Left ventricle myocardium superior (tissue), 1 donor: ENCODE measurements around the gene CFHR1. TPM values are rescaled to one million over a fixed set of nuclear protein-coding genes. Genes with fewer than 3 reads are reported as not detected.
"Not testable (repeated sequence)": the region's sequence is repeated elsewhere in the genome, so short reads cannot be mapped to it uniquely, and the experiment has no call there.

ENCODE experiments used
- ATAC-seq: fragments of 200-7000 bp; cut with Tn5 transposase; one replicate; pipeline ENCODE4 v1.9.1; 2020; ENCODE audit warnings: mild to moderate bottlenecking, moderate library complexity
- DNase-seq: peaks from one replicate; pipeline ENCODE4 v3.0.0-alpha.2; 2020
- intact Hi-C: fragments of 100-400 bp; cut with micrococcal nuclease; formaldehyde crosslinking; loops from one replicate; pipeline ENCODE4 v1.11.0; 2022
- long read RNA-seq: library from polyadenylated mRNA; unstranded; transcript quantifications from one replicate; pipeline ENCODE4 v2.0.0, GENCODE V29; 2021
- total RNA-seq: library from RNA; stranded (reverse); fragmentation: NEBNext Ultra II Directional; extraction: Animal tissue kit (Norgen Biotek cat#: 25700); gene quantifications from one replicate; pipeline ENCODE4 v1.2.1, GENCODE V29; 2021
- donor health status: DM: no; HTN: yes; CAD: no; lungs with severe emphysema.

The CFHR1 gene
- total RNA-seq, result not detected
- long read RNA-seq, result 0 reads

GRCh38 chr1:196819531-196819930 lies at the start of gene CFHR1:
Gene CFHR1, plus strand, starts transcription at chr1:196819731. Its CDS starts 114 bp downstream, at chr1:196819845.
- ATAC-seq, DNase-seq, intact Hi-C loops: not testable (repeated sequence)

- DNase-seq, ATAC-seq, intact Hi-C loops: not testable (repeated sequence)
Measured at GRCh38 chr1:196769823-196770222, 49.7 kb upstream of the CFHR1 start.

- intact Hi-C loops, result no loop called here
- DNase-seq, result no peak
- no peak for ATAC-seq
Measured at GRCh38 chr1:196773713-196774112, 45.8 kb upstream of the CFHR1 start.

GRCh38 chr1:196774175-196774574 lies 45.4 kb upstream of the CFHR1 start:
- intact Hi-C loops, result no loop called here
- no peak for DNase-seq
- ATAC-seq, result no peak

GRCh38 chr1:196774603-196775002 lies 44.9 kb upstream of the CFHR1 start, which contains the start of gene CFHR3:
Gene CFHR3, plus strand, starts transcription at chr1:196774840. Its CDS starts 47 bp downstream, at chr1:196774887.
- DNase-seq, result no peak
- intact Hi-C loops, result no loop called here
- ATAC-seq, result no peak

GRCh38 chr1:196777603-196778002 lies 41.9 kb upstream of the CFHR1 start:
- DNase-seq (peak; percentile 18), ATAC-seq (no peak)
- intact Hi-C loops, result no loop called here

- no peak for DNase-seq
- no peak for ATAC-seq
- intact Hi-C loops, result no loop called here
Measured at GRCh38 chr1:196779093-196779492, 40.4 kb upstream of the CFHR1 start.

GRCh38 chr1:196791252-196791651 lies 28.3 kb upstream of the CFHR1 start:
- ATAC-seq, DNase-seq, intact Hi-C loops: not testable (repeated sequence)

GRCh38 chr1:196794103-196794502 lies 25.4 kb upstream of the CFHR1 start:
- ATAC-seq, DNase-seq, intact Hi-C loops: not testable (repeated sequence)

- no peak for ATAC-seq
Measured at GRCh38 chr1:196797891-196798290, 21.6 kb upstream of the CFHR1 start.

GRCh38 chr1:196801920-196802319 lies 17.6 kb upstream of the CFHR1 start:
- ATAC-seq, intact Hi-C loops, DNase-seq: not testable (repeated sequence)

More at GRCh38 chr1:196797891-196798290, 21.6 kb upstream of the CFHR1 start:
- DNase-seq, result no peak
- intact Hi-C loops, result no loop called here

- ATAC-seq, result no peak
- no peak for DNase-seq
- intact Hi-C loops, result no loop called here
Measured at GRCh38 chr1:196808529-196809235, 10.8 kb upstream of the CFHR1 start.

GRCh38 chr1:196817442-196817841 lies 2.1 kb upstream of the CFHR1 start:
- intact Hi-C loops, DNase-seq, ATAC-seq: not testable (repeated sequence)

- intact Hi-C loops, ATAC-seq, DNase-seq: not testable (repeated sequence)
Measured at GRCh38 chr1:196827860-196828259, 8.3 kb downstream of the CFHR1 start.

GRCh38 chr1:196849613-196850492 lies 30.3 kb downstream of the CFHR1 start:
- DNase-seq, intact Hi-C loops, ATAC-seq: not testable (repeated sequence)

GRCh38 chr1:196856053-196856452 lies 36.5 kb downstream of the CFHR1 start:
- ATAC-seq, result no peak
- DNase-seq, result peak; percentile 18
- intact Hi-C loops, result no loop called here

GRCh38 chr1:196857188-196857587 lies 37.7 kb downstream of the CFHR1 start:
- intact Hi-C loops, result no loop called here
- DNase-seq (no peak), ATAC-seq (no peak)

GRCh38 chr1:196858811-196859210 lies 39.3 kb downstream of the CFHR1 start:
- intact Hi-C loops, result no loop called here
- no peak for DNase-seq
- ATAC-seq, result no peak

- intact Hi-C loops, result no loop called here
- DNase-seq (no peak), ATAC-seq (no peak)
Measured at GRCh38 chr1:196860323-196860884, 40.9 kb downstream of the CFHR1 start.

- ATAC-seq (no peak), DNase-seq (no peak)
- intact Hi-C loops, result no loop called here
Measured at GRCh38 chr1:196861429-196861828, 41.9 kb downstream of the CFHR1 start.
